Pancreas (tissue), 10 donors: ENCODE results near the gene OR7C1. TPM values are rescaled to one million over a fixed set of nuclear protein-coding genes. Genes with fewer than 3 reads are reported as not detected.
"Not testable (repeated sequence)": the region's sequence is repeated elsewhere in the genome, so short reads cannot be mapped to it uniquely, and the experiment has no call there.

Source experiments
- ATAC-seq, 4 donors: fragments of 200-7000 bp; cut with Tn5 transposase; one replicate each; pipeline versions ENCODE4 v1.8.0 to v1.9.1; 2020; ENCODE audit warnings: mild to moderate bottlenecking in 4 of 4, moderate library complexity in 4 of 4
- DNase-seq, 6 donors: peaks; one replicate each; pipeline ENCODE4 v3.0.0-alpha.2; 2020
- FAIRE-seq: peaks from 2 replicates; lab custom pipeline; 2012; peaks lifted over from hg19 to GRCh38; lab: Jason Lieb, UNC
- H3K27ac ChIP-seq, 4 donors: fragments of 200-600 bp; sonication (generic); 1 replicate in 3 of 4; 2 replicates in 1 of 4; pipeline versions ENCODE4 v1.5.0 to v1.8.0; 2020
- H3K27me3 ChIP-seq, 4 donors: fragments of 200-600 bp; one replicate each; pipeline ENCODE4 v1.8.0; 2021
- H3K36me3 ChIP-seq, 3 donors: fragments of 200-600 bp; sonication (generic) in 1 of 3; one replicate each; pipeline versions ENCODE4 v1.5.0 to v1.8.0; 2020 to 2021
- H3K4me1 ChIP-seq, 3 donors: fragments of 200-600 bp; one replicate each; pipeline ENCODE4 v1.8.0; 2021
- H3K4me3 ChIP-seq, 4 donors: fragments of 200-600 bp; sonication (generic) in 2 of 4; one replicate each; pipeline versions ENCODE4 v1.5.0 to v1.8.0; 2020 to 2021
- H3K9me3 ChIP-seq, 4 donors: fragments of 200-600 bp; one replicate each; pipeline ENCODE4 v1.8.0; 2021
- WGBS, 2 donors: extraction: QIAGEN DNeasy Blood & Tissue Kit; methylation state at CpG; one replicate each; pipeline ENCODE4 v1.1.7; 2013; 5-methylcytosine and 5-hydroxymethylcytosine counted together
- intact Hi-C, 3 donors: fragments of 100-400 bp; cut with DNase I; formaldehyde crosslinking; loops; one replicate each; pipeline versions ENCODE4 v1.11.1 to v1.14.2; 2022
- polyA plus RNA-seq, 2 donors: library from polyadenylated mRNA; stranded (reverse); fragments of 200-250 nt; gene quantifications; one replicate each; pipeline ENCODE4 v1.2.3, GENCODE V29; 2013
- total RNA-seq, 6 donors: library from RNA; stranded (reverse); fragmentation: NEBNext Ultra II Directional in 4 of 6; extraction: Animal tissue kit (Norgen Biotek cat#: 25700) in 4 of 6; gene quantifications; one replicate each; pipeline versions ENCODE4 v1.2.1 to v1.2.4, GENCODE V29; 2021 to 2023
- TF ChIP-seq, protein P1 (sequence below), 4 donors: fragments of 200-600 bp; sonication (generic) in 3 of 4; IDR thresholded peaks; one replicate each; pipeline versions ENCODE4 v1.5.0 to v1.8.0; 2021; ENCODE audit warnings: antibody characterized with exemption in 4 of 4
- donor health status: healthy with polysubstance abuse.
- donor health status: DM: no; HTN: no; CAD: no; lungs with moderate emphysema.
- donor health status: DM: no; HTN: no; CAD: no.
- donor health status: control.
- donor health status: control.
- donor health status: Bipolar disorder and iron deficiency.
- donor health status: DM: yes; HTN: yes; CAD: no.
- donor health status: DM: no; HTN: no; CAD: no.
- donor health status: DM: no; HTN: no; CAD: no.
- donor health status: DM: yes; HTN: yes; CAD: no.

OR7C1 gene
- total and polyA plus RNA-seq, 8 donors: 0.03 TPM; not detected in 7

DNA sequence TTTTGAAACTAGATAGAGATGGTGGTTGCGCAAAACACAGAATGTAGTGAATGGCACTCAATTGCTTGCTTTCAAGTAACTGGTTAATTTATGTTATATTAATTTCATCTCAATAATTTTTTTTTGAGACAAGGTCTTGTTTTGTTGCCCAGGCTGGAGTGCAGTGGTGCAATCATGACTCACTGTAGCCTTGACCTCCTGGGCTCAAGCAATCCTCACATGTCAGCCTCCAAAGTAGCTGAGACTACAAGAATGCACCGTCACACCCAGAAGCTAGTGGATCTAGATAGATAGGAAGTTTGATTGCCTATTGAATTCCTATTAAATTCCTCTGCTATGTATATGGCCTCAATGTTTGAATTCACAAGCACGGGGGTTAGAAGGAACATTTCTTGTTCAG, 30.2 kb downstream of the OR7C1 start:
- Histone ChIP-seq H3K9me3 (no peaks in the 10 kb centered on the region), H3K4me1 (no peaks in the 10 kb centered on the region), H3K4me3 (no peak overlapping the region), H3K36me3 (no peaks in the 10 kb centered on the region), H3K27ac (no peak overlapping the region), H3K27me3 (no peaks in the 10 kb centered on the region)
- ATAC-seq (no peak), DNase-seq (no peak), FAIRE-seq (no peak)
- WGBS, 2 donors: 62 to 63% methylated on average over 3 of the region's 3 CpGs
- intact Hi-C loops: no loop called here
- TF ChIP-seq, protein P1, sequence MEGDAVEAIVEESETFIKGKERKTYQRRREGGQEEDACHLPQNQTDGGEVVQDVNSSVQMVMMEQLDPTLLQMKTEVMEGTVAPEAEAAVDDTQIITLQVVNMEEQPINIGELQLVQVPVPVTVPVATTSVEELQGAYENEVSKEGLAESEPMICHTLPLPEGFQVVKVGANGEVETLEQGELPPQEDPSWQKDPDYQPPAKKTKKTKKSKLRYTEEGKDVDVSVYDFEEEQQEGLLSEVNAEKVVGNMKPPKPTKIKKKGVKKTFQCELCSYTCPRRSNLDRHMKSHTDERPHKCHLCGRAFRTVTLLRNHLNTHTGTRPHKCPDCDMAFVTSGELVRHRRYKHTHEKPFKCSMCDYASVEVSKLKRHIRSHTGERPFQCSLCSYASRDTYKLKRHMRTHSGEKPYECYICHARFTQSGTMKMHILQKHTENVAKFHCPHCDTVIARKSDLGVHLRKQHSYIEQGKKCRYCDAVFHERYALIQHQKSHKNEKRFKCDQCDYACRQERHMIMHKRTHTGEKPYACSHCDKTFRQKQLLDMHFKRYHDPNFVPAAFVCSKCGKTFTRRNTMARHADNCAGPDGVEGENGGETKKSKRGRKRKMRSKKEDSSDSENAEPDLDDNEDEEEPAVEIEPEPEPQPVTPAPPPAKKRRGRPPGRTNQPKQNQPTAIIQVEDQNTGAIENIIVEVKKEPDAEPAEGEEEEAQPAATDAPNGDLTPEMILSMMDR (IDR thresholded peaks at IDR 0.05): no peak

GRCh38 chr19:14798760-14799159, 36.2 kb downstream of the OR7C1 start:
- WGBS, 2 donors: 44 to 64% methylated on average over 5 of the region's 5 CpGs
- intact Hi-C loops: no loop called here
- no peaks in the 10 kb centered on the region for H3K36me3 ChIP-seq
- no peak overlapping the region for H3K27ac ChIP-seq
- DNase-seq (no peak), ATAC-seq (no peak), FAIRE-seq (no peak)
- H3K9me3 ChIP-seq: no peaks in the 10 kb centered on the region
- no peaks in the 10 kb centered on the region for H3K4me1 ChIP-seq
- no peak overlapping the region for H3K4me3 ChIP-seq
- peaks cover 0 to 4% (median 0%) of the 10 kb centered on the region in 4 donors for H3K27me3 ChIP-seq
- TF ChIP-seq, protein P1 (IDR thresholded peaks at IDR 0.05): no peak

GRCh38 chr19:14796021-14796420, 39.0 kb downstream of the OR7C1 start:
- Histone ChIP-seq H3K9me3 (no peaks in the 10 kb centered on the region), H3K4me3 (no peak overlapping the region), H3K27me3 (peaks cover 0 to 4% (median 0%) of the 10 kb centered on the region in 4 donors), H3K27ac (no peak overlapping the region), H3K4me1 (no peaks in the 10 kb centered on the region), H3K36me3 (no peaks in the 10 kb centered on the region)
- intact Hi-C loops: no loop called here
- no peak for FAIRE-seq
- WGBS, 2 donors: 73 to 84% methylated on average over 11 of the region's 11 CpGs
- DNase-seq: no peak
- TF ChIP-seq, protein P1 (IDR thresholded peaks at IDR 0.05): no peak
- no peak for ATAC-seq

GRCh38 chr19:14795078-14795721, 39.8 kb downstream of the OR7C1 start:
- no peak for FAIRE-seq
- Histone ChIP-seq H3K27me3 (peaks cover 0 to 4% (median 0%) of the 10 kb centered on the region in 4 donors), H3K4me3 (no peak overlapping the region), H3K27ac (no peak overlapping the region), H3K36me3 (no peaks in the 10 kb centered on the region), H3K4me1 (no peaks in the 10 kb centered on the region), H3K9me3 (no peaks in the 10 kb centered on the region)
- WGBS, 2 donors: 63 to 74% methylated on average over 5 of the region's 5 CpGs
- TF ChIP-seq, protein P1 (IDR thresholded peaks at IDR 0.05): no peak
- no peak for DNase-seq
- no peak for ATAC-seq
- intact Hi-C loops: no loop called here

DNA sequence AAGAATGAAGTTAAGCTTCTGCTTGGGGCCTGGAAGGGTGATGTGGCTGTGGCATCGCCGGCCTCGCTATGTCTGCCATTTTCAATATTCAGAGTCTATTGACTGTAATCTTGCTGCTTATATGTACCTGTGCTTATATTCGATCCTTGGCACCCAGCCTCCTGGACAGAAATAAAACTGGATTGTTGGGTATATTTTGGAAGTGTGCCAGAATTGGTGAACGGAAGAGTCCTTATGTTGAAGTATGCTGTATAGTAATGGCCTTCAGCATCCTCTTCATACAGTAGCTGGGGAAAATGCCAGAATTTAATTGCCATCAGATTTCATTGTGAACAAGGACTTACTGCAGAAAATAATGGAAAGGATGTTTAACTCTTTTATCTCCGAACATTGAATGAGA, 42.7 kb downstream of the OR7C1 start:
- FAIRE-seq, H3K9me3 ChIP-seq, H3K4me3 ChIP-seq, H3K27ac ChIP-seq, H3K36me3 ChIP-seq, DNase-seq, H3K4me1 ChIP-seq, ATAC-seq, intact Hi-C loops, H3K27me3 ChIP-seq: not testable (repeated sequence)
- 68 to 69% methylated on average over 6 of the region's 6 CpGs for WGBS, 2 donors
